Stimulated activated CD4-positive, alpha-beta T cell treated with anti-CD3 and anti-CD28 coated beads, Interleukin-4, amount 100 ng/mL, for 48 hours (primary cell): ENCODE results near the gene MTUS2.

Experiments
- DNase-seq, 2 donors: peaks; one replicate each; pipeline ENCODE4 v3.0.0-alpha.2; 2020; ENCODE audit warnings: low read depth in 2 of 2

The MTUS2 gene

DNA sequence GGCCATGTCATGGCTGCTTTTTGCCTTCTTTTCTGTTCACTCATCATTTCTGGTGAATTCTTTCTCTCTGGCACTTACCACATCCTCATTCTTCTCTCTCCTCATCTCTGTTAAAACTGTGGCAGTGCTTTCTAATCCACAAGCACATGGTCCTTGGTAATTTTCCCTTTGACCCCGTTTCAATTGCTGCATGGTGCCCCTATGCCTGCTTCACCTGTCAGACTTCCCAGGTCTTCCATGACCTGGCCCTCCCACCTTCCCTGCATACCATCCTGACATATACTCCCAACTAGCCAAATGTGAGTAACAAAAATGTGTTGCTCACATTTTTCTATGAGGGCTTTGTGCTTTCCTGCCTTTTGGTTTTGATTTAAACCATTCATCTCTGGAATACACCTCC is 286.5 kb downstream of the MTUS2 start:
- DNase-seq: no peak

DNA sequence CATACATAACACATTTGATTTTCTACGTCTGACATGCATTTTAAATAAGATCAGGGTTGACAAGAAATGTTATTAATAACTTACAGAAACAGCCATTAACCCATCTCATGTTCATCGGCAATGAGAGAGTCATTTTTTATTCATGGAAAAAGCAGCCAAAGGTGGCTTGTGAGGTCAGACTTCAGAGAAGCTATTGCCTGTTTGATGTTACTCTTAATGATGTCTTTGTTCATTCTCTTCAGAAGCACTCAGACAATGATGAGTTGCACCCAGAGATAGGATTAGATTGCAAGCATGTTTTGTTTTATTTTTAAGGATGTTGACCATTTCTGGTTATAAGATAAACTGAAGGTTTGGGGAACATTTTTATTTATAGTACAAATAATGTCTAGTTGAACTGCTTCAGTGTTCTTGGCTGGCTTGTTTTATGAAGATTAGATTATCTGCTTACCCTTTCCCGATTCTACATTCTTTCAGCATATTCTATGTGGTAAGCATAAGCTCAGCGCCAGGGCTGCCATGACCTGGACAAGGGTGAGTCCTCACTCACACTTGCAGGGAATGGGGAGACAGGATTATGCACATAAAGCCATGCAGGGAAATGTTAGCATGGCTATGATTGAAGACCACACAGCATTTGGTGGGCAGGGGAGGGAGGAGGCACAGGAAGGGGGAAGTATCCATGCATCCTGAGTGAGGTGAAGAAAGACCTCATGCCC is 288.1 kb downstream of the MTUS2 start:
- no peak for DNase-seq

DNA sequence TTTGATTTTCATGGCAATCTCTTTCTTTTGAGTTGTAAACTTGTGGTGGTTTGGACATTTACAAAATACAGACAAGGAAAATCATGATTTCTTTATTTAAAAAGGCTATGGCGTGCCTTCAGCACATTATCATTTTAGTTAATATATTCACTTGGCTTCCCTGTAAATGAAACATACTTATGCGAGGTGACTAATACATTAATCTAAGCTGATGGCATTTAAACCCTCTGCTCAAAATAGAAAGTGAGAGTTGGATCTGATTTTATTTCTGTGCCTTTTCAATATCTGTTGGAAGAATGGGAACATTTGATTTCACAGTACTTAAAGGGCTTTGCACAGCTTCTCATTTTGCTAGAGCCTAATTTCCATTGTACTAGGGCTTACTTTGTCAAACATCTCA is 289.8 kb downstream of the MTUS2 start:
- DNase-seq: no peak

DNA sequence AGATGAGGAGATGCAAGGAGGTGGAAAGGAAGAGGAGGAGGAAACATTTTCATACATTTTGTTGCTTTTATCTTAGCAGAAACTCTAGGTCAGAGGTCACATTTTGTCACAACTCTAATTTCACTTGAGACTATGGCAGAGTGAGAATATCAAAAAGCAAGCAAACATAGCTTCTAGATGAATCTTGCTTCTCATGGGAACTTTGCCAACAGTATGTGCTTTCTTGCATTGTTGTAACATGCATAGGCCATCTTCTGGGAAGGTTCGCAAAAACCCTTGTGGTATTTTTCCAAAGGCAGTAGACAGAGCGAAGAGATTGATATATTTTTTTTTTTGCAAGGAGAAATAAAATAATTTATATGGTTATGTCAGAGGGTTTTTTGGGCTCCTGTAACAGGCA is 291.3 kb downstream of the MTUS2 start:
- DNase-seq: no peak

DNA sequence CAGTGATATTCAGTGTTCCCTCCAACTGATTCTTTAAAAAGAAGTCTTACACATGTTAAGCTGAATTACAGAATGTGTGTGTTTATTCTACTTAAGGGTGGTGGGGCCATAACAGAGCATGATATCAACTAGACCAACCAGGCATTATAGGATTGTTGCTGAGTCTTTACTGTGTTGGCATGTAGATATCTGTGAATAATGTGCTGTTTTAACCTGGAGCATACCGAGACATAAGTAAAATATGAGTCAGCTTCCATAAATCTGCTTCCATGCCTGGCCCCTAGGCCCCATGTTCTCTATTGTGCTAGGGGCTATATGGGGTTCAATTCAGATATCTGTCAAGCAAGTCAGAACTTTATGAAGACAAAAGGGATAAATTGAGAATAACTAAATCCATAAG is 295.7 kb downstream of the MTUS2 start:
- no peak for DNase-seq

DNA sequence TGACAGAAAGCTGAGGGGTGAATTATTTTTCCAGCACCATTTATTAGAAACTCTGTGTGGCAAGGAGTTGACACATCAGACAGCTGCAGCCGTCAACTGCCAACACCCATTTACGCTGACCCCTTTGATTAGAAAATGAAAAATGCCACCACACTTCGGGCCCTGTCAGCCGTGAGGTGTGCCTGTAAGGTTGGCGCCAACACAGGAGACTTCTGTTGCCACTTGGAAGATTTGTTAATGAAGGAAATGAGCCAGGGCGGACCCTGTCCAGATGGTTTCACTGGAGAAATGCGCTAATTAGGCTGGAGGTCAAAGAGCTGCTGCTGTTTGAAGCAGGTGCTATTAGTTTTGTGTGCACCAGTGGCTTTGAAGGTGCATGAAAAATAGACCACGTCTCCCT is 297.5 kb downstream of the MTUS2 start:
- DNase-seq: no peak

DNA sequence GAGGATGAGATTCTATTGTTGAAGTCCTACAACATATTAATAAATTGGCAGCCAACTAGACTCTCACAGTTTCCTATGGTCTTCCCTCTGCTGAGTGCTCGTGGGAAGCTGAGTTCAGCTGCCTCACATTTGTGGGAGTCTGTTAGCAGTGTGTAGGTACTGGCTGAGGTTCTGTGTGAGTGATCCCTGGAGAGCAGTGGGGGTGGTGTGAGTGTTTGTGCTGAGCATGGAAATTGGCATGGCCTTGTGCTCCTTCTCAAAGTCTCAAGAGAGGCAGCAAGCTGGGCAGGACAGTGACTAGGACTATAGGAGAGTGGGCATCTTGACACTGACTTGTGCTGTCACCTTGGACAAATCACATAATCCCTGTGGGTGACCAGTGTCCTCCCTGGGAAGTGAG is 298.3 kb downstream of the MTUS2 start:
- no peak for DNase-seq

DNA sequence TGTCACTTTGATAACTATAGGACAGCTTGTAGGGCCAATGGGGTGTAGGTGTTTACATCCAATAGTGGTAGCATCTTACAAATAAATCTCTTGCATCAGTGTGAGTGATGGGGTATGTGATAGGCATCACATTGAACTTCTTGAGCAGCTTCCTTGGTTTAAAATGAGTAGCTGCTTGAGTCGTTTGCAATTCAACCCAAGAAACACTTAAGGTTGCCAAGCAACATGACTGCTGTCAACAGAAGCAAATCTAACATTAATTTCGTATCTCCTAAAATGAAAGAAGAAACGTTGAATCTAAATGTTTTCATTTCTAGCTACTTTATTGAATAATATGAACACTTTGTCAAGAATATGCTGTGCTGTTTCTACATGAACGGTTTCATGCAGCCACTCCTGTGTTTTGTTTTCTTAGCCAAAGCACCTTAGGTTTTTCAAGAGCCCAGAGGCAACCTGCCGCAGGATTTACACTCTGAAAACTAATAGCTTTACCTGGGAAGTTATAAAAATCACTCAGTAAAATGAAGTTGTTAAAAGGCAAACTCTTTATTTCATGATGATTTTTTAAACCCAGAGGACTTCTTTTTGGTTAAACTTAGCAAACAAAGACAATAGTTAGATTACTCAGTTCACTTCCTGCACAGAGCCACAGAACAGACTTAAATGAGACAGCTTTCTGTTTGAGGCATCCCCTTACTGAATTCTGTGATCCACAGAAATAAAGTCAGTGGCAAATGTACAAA is 305.2 kb downstream of the MTUS2 start:
- DNase-seq: no peak

DNA sequence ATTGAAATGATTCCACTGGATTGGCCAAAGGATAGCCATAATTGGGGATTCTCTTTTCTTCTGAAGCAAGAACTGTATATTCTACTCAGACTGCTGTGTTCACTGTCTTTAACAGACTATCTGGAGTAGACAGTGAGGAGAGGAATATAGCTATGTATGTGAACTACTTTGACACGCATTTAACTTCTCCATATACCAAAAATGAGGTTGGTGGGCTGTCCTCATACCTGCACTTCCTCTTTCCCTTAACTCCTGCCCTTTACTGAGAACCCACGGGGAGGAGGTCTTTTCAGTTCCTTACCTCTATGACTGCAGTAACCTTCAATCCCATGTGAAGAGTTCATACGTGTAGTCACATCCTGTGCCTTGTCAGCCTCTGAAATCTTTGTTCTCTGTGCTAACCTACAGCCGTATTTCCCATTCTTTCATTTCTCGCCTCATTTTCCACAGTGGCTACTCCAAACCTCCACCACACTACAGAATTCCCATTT is 305.8 kb downstream of the MTUS2 start:
- no peak for DNase-seq

DNA sequence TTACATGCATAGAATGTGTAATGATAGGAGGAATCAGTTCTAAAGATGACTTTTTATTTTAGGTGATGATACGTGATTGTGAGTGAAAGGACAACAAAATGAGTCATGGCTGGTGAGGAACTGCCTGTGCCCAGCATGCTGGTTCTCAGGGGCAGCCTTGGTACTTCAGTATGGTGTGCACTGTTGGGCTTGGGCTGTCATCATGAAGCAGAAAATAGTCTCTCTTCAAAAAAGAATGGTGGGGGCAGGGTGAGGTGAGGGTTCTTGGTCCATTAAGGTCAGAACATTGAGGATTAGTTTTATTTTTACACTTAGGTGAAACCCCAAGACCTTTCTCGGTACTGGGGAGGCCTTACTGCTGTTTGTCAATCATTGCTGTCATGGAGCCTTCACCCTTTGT is 309.5 kb downstream of the MTUS2 start:
- DNase-seq: no peak

DNA sequence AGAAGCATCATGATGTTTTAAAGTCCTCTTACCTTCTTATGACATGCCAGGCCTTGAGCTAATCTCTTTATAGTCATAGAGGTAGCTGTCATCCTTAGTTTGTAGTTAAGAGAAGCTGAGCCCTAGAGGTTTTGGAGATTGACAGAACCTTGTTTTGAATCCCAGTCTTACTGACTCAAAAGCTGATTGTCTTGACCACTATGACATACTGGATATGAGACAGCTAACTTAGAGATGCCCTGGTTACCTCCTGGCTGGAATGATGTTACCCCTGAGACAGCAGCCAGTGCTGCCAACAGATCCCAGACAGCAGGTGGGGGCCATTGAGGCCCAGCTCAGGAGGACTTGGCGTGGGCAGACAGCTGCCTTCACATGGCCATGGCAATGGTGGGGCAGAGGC is 311.0 kb downstream of the MTUS2 start:
- DNase-seq: no peak

DNA sequence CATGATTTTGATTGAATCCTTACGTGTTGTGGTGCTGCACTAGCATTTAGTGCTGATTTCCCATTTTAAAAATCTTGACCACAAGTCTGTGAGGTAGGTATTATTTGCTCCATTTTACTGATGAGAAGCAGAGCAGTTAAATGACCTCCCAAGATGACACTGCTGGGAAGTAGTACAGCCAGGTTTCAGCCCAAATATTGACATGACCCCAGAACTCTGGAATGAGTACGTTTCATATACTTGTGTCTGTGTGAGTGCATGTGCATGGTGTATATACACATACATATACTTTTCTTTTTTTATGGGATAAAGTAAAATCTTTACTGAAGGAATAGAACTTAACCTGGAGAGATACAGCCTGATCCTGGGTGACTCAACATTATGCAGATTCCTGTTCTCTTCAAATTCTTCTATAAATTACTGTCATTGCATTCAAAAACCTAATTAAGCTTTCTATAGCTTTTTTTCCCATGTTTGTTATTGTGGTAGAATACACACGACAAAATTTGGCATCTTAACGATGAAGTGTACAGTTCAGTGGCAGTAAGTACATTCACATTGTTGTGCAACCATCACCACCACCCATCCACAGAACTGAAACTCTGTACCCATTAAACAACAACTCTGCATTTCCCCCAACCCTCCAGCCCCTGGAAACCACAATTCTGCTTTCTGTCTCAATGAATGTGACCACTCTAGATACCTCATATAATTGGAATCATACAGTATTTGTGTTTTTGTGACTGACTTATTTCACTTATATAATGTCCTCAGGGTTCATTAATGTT is 311.9 kb downstream of the MTUS2 start:
- DNase-seq: no peak

DNA sequence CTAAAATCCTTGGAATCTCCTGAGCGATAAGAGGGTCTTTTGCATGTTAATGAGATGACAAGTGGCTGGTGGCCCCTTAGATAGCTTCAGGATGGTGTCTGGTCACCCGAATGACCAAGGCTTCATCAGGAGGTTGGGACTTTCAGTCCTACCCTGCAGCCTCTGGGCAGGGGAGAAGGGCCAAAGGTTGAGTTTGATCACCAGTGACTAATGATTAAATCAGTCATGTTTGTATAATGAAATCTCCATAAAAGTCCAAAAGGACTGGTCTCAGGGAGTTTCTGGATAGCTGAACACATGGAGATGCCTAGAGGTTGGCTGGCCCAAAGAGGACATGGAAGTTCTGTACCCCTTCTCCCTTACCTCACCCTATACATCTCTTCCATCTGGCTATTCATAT is 316.2 kb downstream of the MTUS2 start:
- DNase-seq: no peak

DNA sequence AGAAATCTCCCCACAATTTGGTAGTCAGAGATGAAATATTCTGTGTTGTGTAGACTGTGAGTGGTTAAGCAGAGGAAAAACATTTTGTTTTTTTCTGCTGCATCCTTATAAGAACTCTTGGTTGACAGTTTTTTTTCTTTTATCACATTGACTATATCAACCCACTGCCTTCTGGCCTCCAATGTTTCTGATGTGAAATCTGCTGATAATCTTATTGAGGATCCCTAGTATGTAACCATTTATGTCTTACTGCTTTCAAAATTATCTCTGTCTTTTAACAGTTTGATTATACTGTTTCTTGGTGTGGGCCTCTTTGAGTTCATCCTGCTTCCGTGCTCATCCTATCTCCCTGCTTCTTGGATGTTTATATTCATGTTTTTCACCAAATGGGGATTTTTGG is 316.9 kb downstream of the MTUS2 start:
- DNase-seq: no peak

DNA sequence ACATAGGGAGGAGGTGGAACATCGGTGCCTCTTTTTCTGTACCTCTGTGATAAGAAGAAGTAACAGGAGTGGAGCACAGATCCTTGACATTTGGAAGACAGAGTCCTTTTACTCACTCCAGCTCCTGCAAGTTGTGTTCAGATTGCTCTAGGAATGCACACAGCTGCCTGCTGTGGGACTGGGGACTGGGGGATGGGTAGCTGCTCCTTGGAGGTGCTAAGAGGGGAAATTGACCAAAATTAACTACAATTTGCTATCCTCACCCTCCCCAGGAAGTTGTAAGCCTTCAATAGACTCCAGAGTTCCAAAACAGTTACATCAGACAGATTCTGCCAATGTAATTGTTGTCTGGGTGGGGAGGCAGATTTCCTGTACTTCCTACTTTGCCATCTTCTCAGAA is 317.9 kb downstream of the MTUS2 start:
- DNase-seq: no peak

DNA sequence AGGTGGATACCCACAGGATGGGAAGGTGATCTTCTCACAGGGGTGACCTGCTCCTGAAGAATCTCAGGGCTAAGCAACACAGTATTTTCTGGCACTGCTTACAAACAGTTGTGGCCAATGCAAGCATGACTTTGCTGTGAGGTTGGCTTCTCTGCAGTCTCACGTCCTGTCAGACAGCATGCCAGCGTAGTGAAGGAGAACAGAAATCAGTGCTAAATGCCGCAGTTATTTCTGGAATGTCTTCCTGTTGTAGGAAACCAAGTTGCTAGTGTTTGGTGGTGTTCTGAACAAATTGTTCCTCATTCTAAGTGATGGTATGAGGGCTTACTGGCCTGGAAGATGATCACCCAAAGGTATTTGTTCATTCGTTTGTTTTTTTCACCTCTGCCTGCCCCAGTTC is 320.1 kb downstream of the MTUS2 start:
- DNase-seq: no peak

DNA sequence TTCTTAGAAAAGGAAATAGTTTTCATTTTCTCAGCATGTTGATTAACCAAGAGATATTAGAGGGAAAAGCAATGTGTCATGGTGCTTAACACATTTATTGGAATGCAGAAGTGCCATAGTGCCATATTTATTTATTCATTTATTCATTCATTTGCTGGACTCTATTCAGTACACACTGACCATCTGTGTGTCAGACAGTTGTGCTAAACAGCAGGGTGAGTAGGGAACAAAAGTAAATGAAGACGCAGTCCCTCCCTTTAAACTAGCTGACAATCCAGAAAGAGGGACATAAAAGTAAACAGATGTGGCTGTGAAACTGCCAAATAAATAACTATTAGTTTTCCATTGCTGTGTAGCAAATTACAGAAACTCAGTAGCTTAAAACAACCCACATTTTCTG is 323.7 kb downstream of the MTUS2 start:
- no peak for DNase-seq

DNA sequence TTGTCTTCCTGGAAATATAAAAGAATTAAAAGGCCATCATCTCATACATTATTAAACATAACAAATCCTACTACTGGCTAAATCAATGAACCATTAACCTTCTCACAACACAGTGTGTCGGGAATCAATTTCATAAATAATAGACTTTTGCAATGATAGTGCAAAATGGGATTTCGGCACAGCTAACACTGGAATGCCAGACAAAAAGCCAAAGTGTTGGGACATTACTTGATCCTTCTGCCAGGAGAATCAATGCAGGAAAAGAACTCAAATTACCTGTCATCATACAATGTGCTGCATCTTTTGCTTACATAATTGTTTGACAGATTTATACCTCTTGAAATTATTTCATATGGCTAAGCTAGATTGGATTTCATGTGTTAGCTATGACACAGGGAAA is 334.3 kb downstream of the MTUS2 start:
- no peak for DNase-seq

DNA sequence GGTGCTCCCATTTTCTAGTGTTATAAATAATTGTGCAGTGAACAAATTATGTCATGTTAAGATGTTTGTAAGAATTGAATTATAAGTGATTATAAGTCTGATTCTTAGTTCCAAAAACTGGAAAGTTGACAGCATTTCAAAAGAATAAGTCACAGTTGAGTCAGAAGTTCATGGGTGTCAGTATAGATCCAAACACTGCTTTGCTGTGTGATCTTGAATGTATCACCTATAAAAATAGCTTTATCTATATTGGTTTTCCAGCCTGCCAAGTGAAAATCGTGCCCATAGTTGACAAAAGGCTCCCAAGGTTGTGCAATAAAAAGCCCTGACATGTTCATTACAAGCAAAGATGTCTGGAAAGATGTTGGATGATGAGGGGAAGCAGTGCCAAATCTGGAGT is 336.0 kb downstream of the MTUS2 start:
- no peak for DNase-seq

DNA sequence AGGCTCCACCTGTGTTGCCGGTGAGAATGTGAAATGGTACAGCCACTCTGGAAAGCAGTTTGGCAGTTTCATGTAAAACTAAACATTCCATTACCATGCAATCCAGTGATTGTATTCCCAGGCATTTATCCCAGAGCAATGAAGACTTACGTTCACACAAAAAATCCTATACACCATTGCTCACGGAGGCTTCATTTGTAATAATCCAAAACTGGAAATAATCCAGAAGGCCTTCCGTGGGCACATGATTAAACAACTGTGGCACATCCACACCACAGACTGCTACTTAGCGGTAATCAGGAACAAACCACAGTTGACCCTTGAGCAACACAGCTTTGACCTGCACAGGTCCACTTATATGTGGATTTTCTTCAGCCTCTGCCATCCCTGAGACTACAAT is 339.7 kb downstream of the MTUS2 start:
- DNase-seq: no peak

DNA sequence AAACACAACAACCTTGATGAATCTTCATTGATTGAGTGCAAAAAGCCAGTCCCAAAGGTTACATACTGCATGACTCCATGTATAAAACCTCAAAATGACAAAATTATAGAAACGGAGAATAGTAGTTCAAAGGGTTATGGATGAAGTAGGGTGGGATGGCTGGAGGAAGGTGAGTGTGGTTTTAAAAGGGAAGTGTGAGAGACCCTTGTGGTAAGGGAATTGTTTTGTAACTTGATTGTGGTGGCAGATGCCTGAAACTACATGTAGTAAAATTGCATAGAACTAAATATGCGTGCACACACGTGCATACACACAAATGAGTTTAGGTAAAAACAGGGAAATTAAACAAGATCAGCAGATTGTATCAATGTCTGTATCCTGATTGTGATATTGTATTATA is 340.7 kb downstream of the MTUS2 start:
- no peak for DNase-seq

DNA sequence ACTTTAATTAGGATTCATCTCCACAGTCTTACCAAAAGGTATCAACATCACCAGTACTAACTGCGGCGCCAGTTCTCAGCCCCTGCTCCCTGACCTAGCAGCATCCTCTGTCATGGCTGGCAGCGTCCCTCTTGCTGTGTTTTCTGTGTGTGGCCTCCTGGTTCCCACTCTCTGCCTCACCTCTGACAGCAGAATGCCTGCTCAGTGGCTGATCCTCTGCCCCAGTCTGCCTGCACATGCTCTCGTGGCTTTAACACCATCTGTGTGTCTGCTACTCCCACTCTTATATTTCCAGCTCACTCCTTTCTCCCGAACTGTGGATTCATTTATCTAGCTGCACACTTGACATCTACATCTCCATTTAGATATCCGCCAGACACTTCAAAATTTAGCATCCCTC is 341.5 kb downstream of the MTUS2 start:
- no peak for DNase-seq
